Right lobe of liver (tissue), 4 donors: ENCODE measurements around the gene RSPH10B2.

Experiments used
- CTCF ChIP-seq, 4 donors: fragments of 200-600 bp in 3 of 4; fragments of 450-650 bp in 1 of 4; IDR thresholded peaks; one replicate each; pipeline versions ENCODE4 v1.5.1 to v1.8.0; 2016 to 2022; ENCODE audit warnings: antibody characterized with exemption in 4 of 4, mild to moderate bottlenecking in 2 of 4
- POLR2A ChIP-seq: fragments of 450-650 bp; IDR thresholded peaks from one replicate; pipeline ENCODE4 v1.6.1; 2017; ENCODE audit warnings: antibody characterized with exemption, mild to moderate bottlenecking
- donor health status: DM: no; HTN: no; CAD: no.
- donor health status: DM: no; HTN: no; CAD: no.
- donor health status: DM: no; HTN: yes; CAD: no.

- no peak for TF ChIP-seq CTCF (IDR thresholded peaks at IDR 0.05)
- no peak for TF ChIP-seq POLR2A
These were observed 45.6 kb upstream of the RSPH10B2 start for GRCh38 chr7:6708304-6708703.
